GM18502 (cell line): Measurements from ENCODE around the gene CDH22.

Experiments
- ATAC-seq: cut with Tn5 transposase; IDR thresholded peaks from one replicate; pipeline ENCODE4 v1.9.1; 2021; ENCODE audit warnings: mild to moderate bottlenecking; ENCODE audit not compliant: unreplicated experiment, poor library complexity

Gene CDH22

DNA sequence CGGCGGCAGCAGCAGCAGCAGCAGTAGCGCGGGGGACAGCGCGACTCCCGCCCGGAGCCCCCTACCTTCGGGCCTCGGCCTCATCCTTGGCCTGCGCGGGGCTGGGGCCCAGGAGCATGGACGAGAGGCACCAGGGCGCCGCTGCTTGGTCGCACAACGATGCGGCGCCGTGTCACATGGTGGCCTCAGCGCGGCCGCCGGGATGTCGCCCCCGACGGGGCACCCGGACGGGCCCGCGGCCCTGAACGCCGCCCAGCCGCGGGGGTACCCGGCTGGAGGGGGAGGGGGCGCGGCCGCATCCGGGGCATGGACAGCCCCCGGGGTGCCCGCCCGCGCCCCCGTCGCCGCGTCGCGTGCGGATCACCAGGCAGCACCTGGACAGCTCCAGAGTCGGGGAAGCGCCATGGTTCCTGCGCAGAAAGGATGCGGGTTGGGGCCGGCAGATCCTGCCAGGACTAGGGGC, 57.1 kb downstream of the CDH22 start:
- ATAC-seq: no peak

GRCh38 chr20:46250772-46251171, 57.5 kb downstream of the CDH22 start:
- no peak for ATAC-seq

DNA sequence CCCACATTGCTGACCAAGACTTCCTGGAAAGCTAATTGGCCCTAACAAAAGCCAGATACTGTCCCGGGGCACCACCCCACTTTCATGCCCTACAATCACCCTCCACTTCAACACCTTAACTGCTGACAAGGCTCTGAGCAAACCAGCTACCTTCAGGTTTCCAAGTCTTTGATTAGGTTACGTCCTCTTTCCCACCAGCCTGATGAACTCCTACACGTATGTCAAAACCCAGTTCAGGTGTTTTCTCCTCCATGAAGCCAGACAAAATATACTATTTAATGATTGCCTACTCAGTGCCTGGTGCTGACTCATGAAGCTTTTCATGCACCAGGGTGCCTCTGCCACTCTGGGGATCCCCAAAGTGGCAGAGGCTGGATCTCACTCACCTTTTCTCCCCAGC, 58.6 kb downstream of the CDH22 start:
- ATAC-seq: no peak

- no peak for ATAC-seq
Measured at GRCh38 chr20:46246559-46246958, 61.7 kb downstream of the CDH22 start.

DNA sequence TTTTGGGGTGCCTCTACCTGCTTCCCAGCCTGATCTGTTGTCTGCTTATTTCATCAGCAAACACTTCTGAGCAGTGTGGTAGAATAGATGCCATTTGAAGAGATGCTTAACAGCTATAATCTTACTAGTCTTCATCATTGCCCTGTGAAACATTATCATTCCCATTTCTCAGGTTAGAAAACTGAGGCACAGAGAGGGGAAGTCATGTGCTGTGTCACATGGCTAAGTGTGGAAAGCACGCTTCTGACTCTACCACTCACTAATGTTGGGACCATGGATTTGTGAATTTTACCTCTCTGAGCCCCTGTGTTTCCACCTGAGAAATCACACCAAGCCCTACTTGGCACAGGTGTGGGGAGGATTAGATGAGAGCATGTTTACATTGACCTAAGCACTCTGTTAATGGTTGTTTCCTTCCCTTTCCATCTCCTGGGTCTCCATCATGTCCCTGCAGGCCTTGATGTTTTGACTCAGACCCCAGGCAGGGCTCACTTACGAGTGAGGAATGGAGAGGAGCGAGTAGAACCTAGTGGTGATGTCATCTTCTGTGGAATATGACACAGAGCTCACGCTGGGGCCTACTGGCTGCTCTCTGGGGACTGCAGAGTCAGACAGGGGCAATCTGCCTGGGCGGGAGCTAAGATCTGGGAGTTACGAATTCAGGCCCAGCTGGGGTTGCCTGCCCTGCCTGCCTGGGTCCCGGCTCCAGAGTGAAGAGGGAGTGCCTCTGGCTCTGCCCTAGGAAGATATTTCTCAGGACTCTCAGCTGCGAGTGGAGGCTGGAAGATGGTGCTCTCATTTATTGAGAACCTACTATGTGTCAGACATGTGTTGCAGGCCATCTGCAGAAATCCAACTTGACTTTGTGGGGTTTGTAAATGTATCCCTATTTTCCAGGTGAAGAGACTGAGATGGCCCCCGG, 64.3 kb downstream of the CDH22 start:
- ATAC-seq: no peak

GRCh38 chr20:46242390-46242789, 65.9 kb downstream of the CDH22 start:
- ATAC-seq: no peak

- ATAC-seq: no peak
Measured at GRCh38 chr20:46240881-46241280, 67.4 kb downstream of the CDH22 start.

DNA sequence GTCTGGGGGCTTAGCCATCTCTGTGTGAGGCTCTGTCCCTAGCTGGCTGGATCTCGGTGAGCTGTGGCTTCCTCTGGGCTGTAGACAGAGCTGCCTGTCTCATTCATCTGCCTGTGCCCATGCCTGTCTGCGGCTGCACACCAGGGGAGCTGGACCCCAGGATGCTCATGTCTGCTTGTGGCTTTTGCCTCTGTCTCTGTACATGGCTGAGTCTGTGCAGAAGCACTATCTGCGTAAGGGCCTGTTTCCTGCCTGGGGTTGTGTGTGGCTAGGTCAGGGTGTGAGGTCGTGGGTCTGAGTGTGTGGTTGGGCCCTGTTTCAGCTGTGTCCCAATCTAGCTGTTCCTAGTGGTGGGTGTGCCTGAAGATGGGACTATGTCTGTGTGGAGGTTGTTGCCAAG, 68.2 kb downstream of the CDH22 start:
- ATAC-seq: no peak

GRCh38 chr20:46237736-46238135, 70.6 kb downstream of the CDH22 start:
- no peak for ATAC-seq

DNA sequence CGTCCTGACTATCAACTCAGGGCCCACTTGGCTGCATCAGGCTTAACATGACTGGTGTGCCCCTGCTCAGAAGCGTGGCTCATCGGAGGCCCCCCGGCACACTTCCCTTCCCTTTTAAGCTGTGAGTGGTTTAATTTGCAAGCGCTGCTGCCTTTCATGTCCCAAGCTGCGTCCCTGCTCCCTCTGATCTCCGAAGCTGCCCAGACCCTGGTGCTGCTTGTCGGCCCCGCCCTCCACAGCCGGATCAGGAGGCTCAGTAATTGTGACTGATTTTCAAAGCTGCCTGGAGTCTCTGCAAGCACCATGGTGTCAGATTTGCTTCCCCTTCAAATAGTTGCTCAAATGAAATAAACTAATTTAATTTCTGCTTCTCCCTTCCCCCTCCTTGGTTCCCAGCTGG, 71.1 kb downstream of the CDH22 start:
- no peak for ATAC-seq

- no peak for ATAC-seq
Measured at GRCh38 chr20:46235077-46235476, 73.2 kb downstream of the CDH22 start.

GRCh38 chr20:46233701-46234100, 74.6 kb downstream of the CDH22 start:
- ATAC-seq: no peak

- no peak for ATAC-seq
Measured at GRCh38 chr20:46232539-46232938, 75.8 kb downstream of the CDH22 start.

DNA sequence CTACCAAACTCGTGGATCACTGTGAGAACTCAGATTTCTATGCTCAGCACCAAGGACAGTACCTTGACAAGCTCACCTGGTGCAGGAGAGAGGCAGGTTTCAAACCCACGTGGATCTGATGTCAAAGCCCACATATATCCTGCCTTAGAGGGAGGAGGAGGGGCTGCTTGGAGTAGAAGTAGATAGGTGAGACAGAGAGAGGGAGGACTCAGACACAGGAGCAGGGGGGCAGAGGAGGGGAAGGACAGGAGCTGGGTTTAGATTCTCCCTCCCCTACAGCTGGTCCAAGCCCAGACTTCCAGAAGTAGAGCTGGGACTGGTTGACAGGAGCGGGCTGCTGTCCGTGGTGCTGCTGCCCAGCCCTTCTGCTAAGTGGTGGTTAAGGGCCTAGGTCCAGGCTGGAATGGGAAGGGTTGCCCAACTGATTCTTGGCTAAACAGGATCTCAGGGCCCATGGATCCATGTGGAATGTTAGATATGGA, 77.5 kb downstream of the CDH22 start:
- ATAC-seq: no peak

GRCh38 chr20:46230106-46230491, 78.2 kb downstream of the CDH22 start:
- no peak for ATAC-seq

- no peak for ATAC-seq
Measured at GRCh38 chr20:46229478-46230105, 78.7 kb downstream of the CDH22 start.

DNA sequence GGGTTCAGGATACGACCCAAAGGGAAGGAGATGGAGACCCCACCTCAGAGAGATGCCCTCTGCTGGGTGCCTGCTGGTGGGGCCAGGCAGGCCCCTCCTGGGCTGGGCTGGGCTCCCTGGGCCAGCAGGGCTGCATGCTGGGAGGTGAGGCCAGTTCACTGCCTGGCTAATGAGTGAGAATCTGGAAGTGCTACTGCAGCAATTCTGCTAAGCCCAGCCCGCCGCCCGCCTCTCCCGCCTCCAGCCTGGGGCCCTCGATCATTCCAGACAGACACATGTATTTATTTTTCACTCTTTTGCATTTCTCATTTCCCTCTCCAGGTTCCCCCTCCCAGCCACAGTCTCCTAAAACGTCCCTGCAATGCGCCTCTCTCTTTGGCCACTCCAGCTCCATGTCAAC, 79.6 kb downstream of the CDH22 start:
- ATAC-seq: no peak

GRCh38 chr20:46227272-46227767, 81.0 kb downstream of the CDH22 start:
- no peak for ATAC-seq

- ATAC-seq: no peak
Measured at GRCh38 chr20:46226602-46227001, 81.7 kb downstream of the CDH22 start.

GRCh38 chr20:46222521-46223007, 85.7 kb downstream of the CDH22 start:
- no peak for ATAC-seq

DNA sequence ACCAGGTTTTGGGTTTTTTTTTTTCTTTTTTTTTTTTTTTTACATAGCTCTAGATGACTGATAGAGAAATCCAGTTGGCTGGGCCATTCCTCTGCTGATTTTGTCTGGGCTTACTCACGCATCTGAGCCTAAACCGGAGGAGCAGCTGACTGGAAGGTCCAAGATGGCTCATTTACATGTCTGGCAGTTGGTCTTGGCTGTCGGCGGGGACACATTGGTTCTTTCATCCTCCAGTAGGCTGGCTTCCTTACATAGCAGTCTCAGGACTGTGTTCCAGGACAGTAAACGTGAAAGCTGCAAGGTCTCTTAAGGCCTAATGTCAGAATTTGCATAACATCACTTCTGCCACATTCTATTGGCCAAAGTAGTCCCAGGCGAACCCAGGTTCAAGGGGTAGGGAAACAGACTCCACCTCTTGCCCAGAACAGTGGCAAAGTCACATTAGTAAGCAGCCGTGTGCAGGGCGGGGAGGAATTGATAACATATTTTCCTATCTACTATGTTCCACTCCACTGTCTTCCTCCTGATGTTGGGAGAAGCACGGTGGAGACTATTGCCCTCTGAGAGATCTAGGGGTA, 87.0 kb downstream of the CDH22 start:
- ATAC-seq: no peak
